IMR-90 (cell line): ENCODE results near the gene NFE2L2. TPM values are rescaled to one million over a fixed set of nuclear protein-coding genes. Genes with fewer than 3 reads are reported as not detected.
A peak's percentile ranks its signal among the peaks of the same experiment; 100 is the strongest.

Experiments used
- ATAC-seq: fragments of 200-7000 bp; cut with Tn5 transposase; 2 replicates; pipeline ENCODE4 v1.9.1; 2020; ENCODE audit warnings: low read depth, mild to moderate bottlenecking, moderate library complexity
- BruUV-seq: library from RNA; stranded (reverse); fragments of 400-500 nt; replicated peaks from 2 replicates; lab custom pipeline; 2021; lab: Mats Ljungman, UMichigan
- CTCF ChIA-PET: fragments of 300-600 bp; formaldehyde crosslinking; extraction: SDS; loops from one replicate; lab custom pipeline; 2021; ENCODE audit warnings: antibody characterized with exemption; lab: Yijun Ruan, JAX
- POLR2A ChIA-PET: fragments of 300-600 bp; sonication (Branson Sonifier 250); formaldehyde crosslinking; loops from one replicate; lab custom pipeline; 2022; ENCODE audit warnings: antibody characterized with exemption; ENCODE audit not compliant: unreplicated experiment; lab: Charles Lee
- DNase-seq: peaks from one replicate; pipeline ENCODE4 v3.0.0; 2013
- H2AFZ ChIP-seq: replicated peaks from 2 replicates; pipeline ENCODE3; 2013; ENCODE audit warnings: low read length, mild to moderate bottlenecking; ENCODE audit not compliant: poor library complexity
- H2AK5ac ChIP-seq: 2 replicates; pipeline ENCODE4 v1.6.1; 2013; ENCODE audit warnings: low read depth, low read length, inconsistent platforms
- H2AK9ac ChIP-seq: replicated peaks from 2 replicates; pipeline ENCODE3; 2013; ENCODE audit warnings: mild to moderate bottlenecking, low read depth, low read length, moderate library complexity; ENCODE audit not compliant: poor library complexity
- H2BK120ac ChIP-seq: 2 replicates; pipeline ENCODE4 v1.6.1; 2013; ENCODE audit warnings: low read depth, low read length, inconsistent platforms
- H2BK15ac ChIP-seq: 3 replicates; pipeline ENCODE4 v1.6.1; 2013; ENCODE audit warnings: low read depth, low read length, inconsistent platforms
- H2BK20ac ChIP-seq: 2 replicates; pipeline ENCODE4 v1.6.1; 2013; ENCODE audit warnings: low read depth, mild to moderate bottlenecking, inconsistent platforms, low read length, moderate library complexity
- H2BK5ac ChIP-seq: 2 replicates; pipeline ENCODE4 v1.6.1; 2013; ENCODE audit warnings: mild to moderate bottlenecking, low read depth, low read length, inconsistent platforms; ENCODE audit not compliant: poor library complexity, severe bottlenecking
- H3K14ac ChIP-seq: replicated peaks from 2 replicates; pipeline ENCODE4 v1.6.1; 2013; ENCODE audit warnings: low read depth, low read length, inconsistent platforms
- H3K18ac ChIP-seq: 2 replicates; pipeline ENCODE4 v1.6.1; 2013; ENCODE audit warnings: low read depth, low read length, control low read depth
- H3K23ac ChIP-seq: 2 replicates; pipeline ENCODE4 v1.6.1; 2013; ENCODE audit warnings: low read depth, low read length, inconsistent platforms
- H3K27ac ChIP-seq: 2 replicates; pipeline ENCODE4 v1.5.1; 2013; ENCODE audit warnings: mild to moderate bottlenecking, control low read depth, low read length; ENCODE audit not compliant: insufficient read depth
- H3K27me3 ChIP-seq: 2 replicates; pipeline ENCODE4 v1.6.1; 2013; ENCODE audit warnings: low read length; ENCODE audit not compliant: control insufficient read depth, insufficient read depth
- H3K36me3 ChIP-seq: 2 replicates; pipeline ENCODE4 v1.6.1; 2013; ENCODE audit warnings: low read length, mixed read lengths; ENCODE audit not compliant: control insufficient read depth, insufficient read depth
- H3K4ac ChIP-seq: 2 replicates; pipeline ENCODE4 v1.6.1; 2013; ENCODE audit warnings: low read depth, low read length, inconsistent platforms
- H3K4me1 ChIP-seq: 2 replicates; pipeline ENCODE4 v1.6.1; 2013; ENCODE audit warnings: low read length, mixed read lengths; ENCODE audit not compliant: control insufficient read depth, insufficient read depth
- H3K4me2 ChIP-seq: 2 replicates; pipeline ENCODE4 v1.6.1; 2013; ENCODE audit warnings: low read depth, mild to moderate bottlenecking, control low read depth, low read length, moderate library complexity
- H3K4me3 ChIP-seq: 2 replicates; pipeline ENCODE4 v1.5.1; 2013; ENCODE audit warnings: low read depth, mild to moderate bottlenecking, control low read depth, low read length, moderate library complexity; ENCODE audit not compliant: insufficient read depth
- H3K56ac ChIP-seq: 2 replicates; pipeline ENCODE4 v1.6.1; 2013; ENCODE audit warnings: low read length, inconsistent platforms; ENCODE audit not compliant: insufficient read depth; ENCODE audit errors: extremely low read depth
- H3K79me1 ChIP-seq, 2 experiments: 2 replicates each; pipeline ENCODE4 v1.6.1; 2013; ENCODE audit warnings: low read length in 2 of 2, inconsistent platforms in 1 of 2, low read depth in 1 of 2
- H3K9ac ChIP-seq: 2 replicates; pipeline ENCODE4 v1.6.1; 2013; ENCODE audit warnings: low read depth, low read length, control low read depth
- H3K9me1 ChIP-seq: 2 replicates; pipeline ENCODE4 v1.6.1; 2013; ENCODE audit warnings: low read length, inconsistent platforms; ENCODE audit not compliant: insufficient read depth
- H3K9me3 ChIP-seq: 2 replicates; pipeline ENCODE4 v1.6.1; 2013; ENCODE audit warnings: low read length; ENCODE audit not compliant: control insufficient read depth, insufficient read depth
- H4K20me1 ChIP-seq: 2 replicates; pipeline ENCODE4 v1.6.1; 2013; ENCODE audit warnings: low read length, inconsistent platforms; ENCODE audit not compliant: insufficient read depth
- H4K5ac ChIP-seq: 2 replicates; pipeline ENCODE4 v1.6.1; 2013; ENCODE audit warnings: mild to moderate bottlenecking, low read depth, low read length, control low read depth
- H4K8ac ChIP-seq, 2 experiments: 2 replicates each; pipeline ENCODE4 v1.6.1; 2013; ENCODE audit warnings: low read depth in 2 of 2, low read length in 2 of 2, control low read depth in 1 of 2, inconsistent platforms in 1 of 2
- H4K91ac ChIP-seq: 2 replicates; pipeline ENCODE4 v1.6.1; 2013; ENCODE audit warnings: low read depth, low read length, inconsistent platforms; ENCODE audit not compliant: insufficient read depth
- BHLHE40 ChIP-seq: fragments of 150-350 bp; IDR thresholded peaks from 2 replicates; pipeline ENCODE4 v1.6.1; 2016; ENCODE audit warnings: mild to moderate bottlenecking, low read depth, low read length
- CEBPB ChIP-seq: IDR thresholded peaks from 2 replicates; pipeline ENCODE4 v1.6.1; 2012; ENCODE audit warnings: low read depth, low read length, improper control_type of control experiment
- CHD1 ChIP-seq: IDR thresholded peaks from 2 replicates; pipeline ENCODE4 v1.6.1; 2012; ENCODE audit warnings: low read depth, low read length, improper control_type of control experiment
- FOS ChIP-seq: fragments of 150-350 bp; IDR thresholded peaks from 2 replicates; pipeline ENCODE4 v1.6.1; 2016; ENCODE audit warnings: low read depth, low read length
- MAFK ChIP-seq: IDR thresholded peaks from 2 replicates; pipeline ENCODE4 v1.6.1; 2012; ENCODE audit warnings: low read depth, low read length, improper control_type of control experiment
- MXI1 ChIP-seq: IDR thresholded peaks from 2 replicates; pipeline ENCODE4 v1.6.1; 2012; ENCODE audit warnings: low read depth, mild to moderate bottlenecking, low read length, moderate library complexity, borderline replicate concordance
- NFE2L2 ChIP-seq: fragments of 150-350 bp; IDR thresholded peaks from 2 replicates; pipeline ENCODE4 v1.6.1; 2016; ENCODE audit warnings: low read depth, mild to moderate bottlenecking, low read length
- POLR2A ChIP-seq: IDR thresholded peaks from 2 replicates; pipeline ENCODE4 v1.6.1; 2012; ENCODE audit warnings: mild to moderate bottlenecking, low read depth, low read length
- RAD21 ChIP-seq: IDR thresholded peaks from 2 replicates; pipeline ENCODE4 v1.6.1; 2012; ENCODE audit warnings: low read length, improper control_type of control experiment
- RCOR1 ChIP-seq: IDR thresholded peaks from 2 replicates; pipeline ENCODE4 v1.6.1; 2012; ENCODE audit warnings: mild to moderate bottlenecking, low read length, improper control_type of control experiment; ENCODE audit not compliant: insufficient replicate concordance
- SMC3 ChIP-seq: fragments of 150-350 bp; IDR thresholded peaks from 2 replicates; pipeline ENCODE4 v1.6.1; 2016; ENCODE audit warnings: low read depth, mild to moderate bottlenecking, antibody characterized with exemption, low read length, moderate library complexity
- WGBS, 2 experiments: methylation state at CpG; one replicate each; pipeline versions ENCODE4 v1.1.5 to v1.1.7; 2013; ENCODE audit warnings: missing lambda C conversion rate in 2 of 2; ENCODE audit not compliant: insufficient read length in 1 of 2; ENCODE audit errors: extremely low coverage in 2 of 2; 5-methylcytosine and 5-hydroxymethylcytosine counted together
- dilution Hi-C: fragments of 300-500 bp; cut with HindIII; formaldehyde crosslinking; loops from one replicate; pipeline ENCODE4 v1.14.3; 2018; ENCODE audit warnings: low sequenced_read_pairs; ENCODE audit not compliant: unreplicated experiment
- in situ Hi-C: fragments of 300-500 bp; cut with MboI; formaldehyde crosslinking; loops from 3 replicates; pipeline ENCODE4 v1.14.3; 2019; ENCODE audit warnings: low sequenced_read_pairs, inconsistent platforms, mixed read lengths
- intact Hi-C: fragments of 100-400 bp; cut with micrococcal nuclease; formaldehyde crosslinking; loops from 2 replicates; pipeline ENCODE4 v1.10.0; 2022
- polyA plus RNA-seq, 3 experiments: library from polyadenylated mRNA; depleted of rRNA; stranded (reverse); fragments of >200 nt; gene quantifications; 2 replicates each; pipeline ENCODE4 v1.2.3, GENCODE V29; 2012; ENCODE audit warnings: low replicate concordance in 1 of 3
- total RNA-seq: library from RNA; depleted of rRNA; stranded (reverse); fragments of >200 nt; gene quantifications from 2 replicates; pipeline ENCODE4 v1.2.3, GENCODE V29; 2012
- TF ChIP-seq, protein P1 (sequence below): fragments of 150-350 bp; IDR thresholded peaks from 2 replicates; pipeline ENCODE4 v1.6.1; 2016; ENCODE audit warnings: low read depth, mild to moderate bottlenecking, low read length, moderate library complexity, borderline replicate concordance
- TF ChIP-seq, protein P2 (sequence below): conservative IDR thresholded peaks from 2 replicates; pipeline ENCODE4 v1.5.1; 2012; ENCODE audit warnings: mild to moderate bottlenecking, low read depth, low read length, improper control_type of control experiment
- TF ChIP-seq, protein P3 (sequence below): fragments of 150-350 bp; IDR thresholded peaks from 2 replicates; pipeline ENCODE4 v1.6.1; 2017; ENCODE audit warnings: mild to moderate bottlenecking, antibody characterized with exemption, low read length, low read depth

Gene NFE2L2
- total and polyA plus RNA-seq, 2 of the 4 experiments (the other 2 are of a cell fraction) = 72.7 to 83.5 TPM

DNA sequence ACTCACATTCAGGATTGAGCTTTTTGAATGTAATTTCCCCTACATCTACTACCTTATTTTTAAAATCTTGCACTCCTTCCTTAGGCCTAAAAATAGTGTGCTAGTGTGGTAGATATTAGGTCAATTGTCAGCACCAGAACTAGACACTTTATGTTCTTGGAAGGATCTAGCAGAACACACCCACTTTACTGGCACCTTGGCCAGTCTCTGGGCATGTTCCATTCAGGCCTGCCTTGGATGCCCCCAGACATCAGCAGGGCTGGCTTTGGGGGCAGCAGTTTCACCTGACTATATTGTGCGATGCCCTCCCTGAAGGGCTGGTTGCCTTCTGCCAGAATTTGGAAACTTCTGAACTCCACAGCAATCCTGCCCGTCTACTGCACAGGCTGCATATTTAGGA, 15.3 kb upstream of the NFE2L2 start:
- no peak overlapping the region for H2AFZ ChIP-seq
- H2AK9ac ChIP-seq = no peak overlapping the region
- in situ Hi-C loops (no loop called here), intact Hi-C loops (loop anchor here (5.0 kb wide), 1 partner anchor 32 kb away; no protein-coding TSS in a partner anchor), dilution Hi-C loops (no loop called here)
- no peak overlapping the region for H3K56ac ChIP-seq
- H2AK5ac ChIP-seq = no peak overlapping the region
- no peaks in the 10 kb centered on the region for H3K9me3 ChIP-seq
- H2BK5ac ChIP-seq = no peak overlapping the region
- no peak overlapping the region for H3K27ac ChIP-seq
- H2BK20ac ChIP-seq = peak overlapping the region; percentile 8; the same call in 1 of the 2 replicates
- H3K9me1 ChIP-seq = peaks cover 4% of the 10 kb centered on the region; the same call in 1 of the 2 replicates
- H4K5ac ChIP-seq = no peak overlapping the region
- no peak overlapping the region for H3K4ac ChIP-seq
- H3K27me3 ChIP-seq = no peaks in the 10 kb centered on the region
- peak overlapping the region; percentile 25; the same call in 1 of the 2 replicates for H2BK120ac ChIP-seq
- BruUV-seq = no TSS peak
- ChIA-PET POLR2A (no interaction called here), CTCF (no interaction called here)
- H3K14ac ChIP-seq = no peak overlapping the region
- DNase-seq (no peak), ATAC-seq (no peak)
- H4K8ac ChIP-seq = no peak overlapping the region
- no peak overlapping the region for H3K4me3 ChIP-seq
- no peak overlapping the region for H3K4me2 ChIP-seq
- no peaks in the 10 kb centered on the region for H3K79me1 ChIP-seq
- no peak overlapping the region for H4K91ac ChIP-seq
- no peaks in the 10 kb centered on the region for H3K36me3 ChIP-seq
- H2BK15ac ChIP-seq = peak overlapping the region; percentile 58; the same call in 1 of the 3 replicates
- no peaks in the 10 kb centered on the region for H4K20me1 ChIP-seq
- peaks cover 17% of the 10 kb centered on the region for H3K4me1 ChIP-seq
- no peak for TF ChIP-seq NFE2L2
- TF ChIP-seq CHD1 = no peak
- TF ChIP-seq FOS = no peak
- TF ChIP-seq POLR2A = no peak
- TF ChIP-seq RCOR1 = no peak
- TF ChIP-seq MXI1 = no peak
- no peak for TF ChIP-seq RAD21
- TF ChIP-seq, protein P1, sequence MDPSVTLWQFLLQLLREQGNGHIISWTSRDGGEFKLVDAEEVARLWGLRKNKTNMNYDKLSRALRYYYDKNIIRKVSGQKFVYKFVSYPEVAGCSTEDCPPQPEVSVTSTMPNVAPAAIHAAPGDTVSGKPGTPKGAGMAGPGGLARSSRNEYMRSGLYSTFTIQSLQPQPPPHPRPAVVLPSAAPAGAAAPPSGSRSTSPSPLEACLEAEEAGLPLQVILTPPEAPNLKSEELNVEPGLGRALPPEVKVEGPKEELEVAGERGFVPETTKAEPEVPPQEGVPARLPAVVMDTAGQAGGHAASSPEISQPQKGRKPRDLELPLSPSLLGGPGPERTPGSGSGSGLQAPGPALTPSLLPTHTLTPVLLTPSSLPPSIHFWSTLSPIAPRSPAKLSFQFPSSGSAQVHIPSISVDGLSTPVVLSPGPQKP = no peak
- no peak for TF ChIP-seq SMC3
- no peak for TF ChIP-seq MAFK
- TF ChIP-seq, protein P2, sequence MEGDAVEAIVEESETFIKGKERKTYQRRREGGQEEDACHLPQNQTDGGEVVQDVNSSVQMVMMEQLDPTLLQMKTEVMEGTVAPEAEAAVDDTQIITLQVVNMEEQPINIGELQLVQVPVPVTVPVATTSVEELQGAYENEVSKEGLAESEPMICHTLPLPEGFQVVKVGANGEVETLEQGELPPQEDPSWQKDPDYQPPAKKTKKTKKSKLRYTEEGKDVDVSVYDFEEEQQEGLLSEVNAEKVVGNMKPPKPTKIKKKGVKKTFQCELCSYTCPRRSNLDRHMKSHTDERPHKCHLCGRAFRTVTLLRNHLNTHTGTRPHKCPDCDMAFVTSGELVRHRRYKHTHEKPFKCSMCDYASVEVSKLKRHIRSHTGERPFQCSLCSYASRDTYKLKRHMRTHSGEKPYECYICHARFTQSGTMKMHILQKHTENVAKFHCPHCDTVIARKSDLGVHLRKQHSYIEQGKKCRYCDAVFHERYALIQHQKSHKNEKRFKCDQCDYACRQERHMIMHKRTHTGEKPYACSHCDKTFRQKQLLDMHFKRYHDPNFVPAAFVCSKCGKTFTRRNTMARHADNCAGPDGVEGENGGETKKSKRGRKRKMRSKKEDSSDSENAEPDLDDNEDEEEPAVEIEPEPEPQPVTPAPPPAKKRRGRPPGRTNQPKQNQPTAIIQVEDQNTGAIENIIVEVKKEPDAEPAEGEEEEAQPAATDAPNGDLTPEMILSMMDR = no peak
- TF ChIP-seq, protein P3, sequence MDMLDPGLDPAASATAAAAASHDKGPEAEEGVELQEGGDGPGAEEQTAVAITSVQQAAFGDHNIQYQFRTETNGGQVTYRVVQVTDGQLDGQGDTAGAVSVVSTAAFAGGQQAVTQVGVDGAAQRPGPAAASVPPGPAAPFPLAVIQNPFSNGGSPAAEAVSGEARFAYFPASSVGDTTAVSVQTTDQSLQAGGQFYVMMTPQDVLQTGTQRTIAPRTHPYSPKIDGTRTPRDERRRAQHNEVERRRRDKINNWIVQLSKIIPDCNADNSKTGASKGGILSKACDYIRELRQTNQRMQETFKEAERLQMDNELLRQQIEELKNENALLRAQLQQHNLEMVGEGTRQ = no peak
- no peak for TF ChIP-seq CEBPB
- no peak for TF ChIP-seq BHLHE40
- H3K18ac ChIP-seq = peak overlapping the region; percentile 24; the same call in 1 of the 2 replicates
- no peak overlapping the region for H3K23ac ChIP-seq
- no peak overlapping the region for H3K9ac ChIP-seq
- WGBS, 2 experiments = no CpG with 5 or more reads among the region's 2 CpGs
